NB4 (cell line): ENCODE measurements around the gene KCNJ3.

ENCODE experiments used
- DNase-seq: peaks from one replicate; pipeline ENCODE4 v3.0.0; 2010; ENCODE audit warnings: low read depth
- H3K4me3 ChIP-seq: one replicate; pipeline ENCODE4 v1.5.1; 2011; ENCODE audit warnings: mild to moderate bottlenecking, low read depth, low read length, moderate library complexity
- CTCF ChIP-seq: IDR thresholded peaks from one replicate; pipeline ENCODE4 v1.5.1; 2012; ENCODE audit warnings: low read depth, low read length
- MAX ChIP-seq: IDR thresholded peaks from 2 replicates; pipeline ENCODE4 v1.6.1; 2011; ENCODE audit warnings: low read depth, low read length
- MYC ChIP-seq: IDR thresholded peaks from 2 replicates; pipeline ENCODE4 v1.6.1; 2011; ENCODE audit warnings: low read depth, low read length
- POLR2A ChIP-seq: IDR thresholded peaks from 2 replicates; pipeline ENCODE4 v1.6.1; 2011; ENCODE audit warnings: mild to moderate bottlenecking; ENCODE audit not compliant: insufficient read length; ENCODE audit errors: extremely low read depth

KCNJ3 gene

GRCh38 chr2:154898269-154898668 lies 199.8 kb downstream of the KCNJ3 start:
- TF ChIP-seq MAX (no peak), CTCF (no peak)
- no peak for DNase-seq
- H3K4me3 ChIP-seq, result no peak overlapping the region

- no peak overlapping the region for H3K4me3 ChIP-seq
- TF ChIP-seq MYC, result no peak
- no peak for TF ChIP-seq POLR2A
- TF ChIP-seq MAX, result no peak
- TF ChIP-seq CTCF, result no peak
- DNase-seq, result no peak
Measured at GRCh38 chr2:154901063-154901462, 202.6 kb downstream of the KCNJ3 start.
